Smooth muscle cell (in vitro differentiated cells): Measurements from ENCODE around the gene MXRA8. TPM values are rescaled to one million over a fixed set of nuclear protein-coding genes. Genes with fewer than 3 reads are reported as not detected.
A peak's percentile ranks its signal among the peaks of the same experiment; 100 is the strongest.

ENCODE experiments used
- DNase-seq: peaks from one replicate; lab custom pipeline; 2025; ENCODE audit not compliant: unreplicated experiment; lab: John Stamatoyannopoulos, UW
- H2AFZ ChIP-seq: fragments of 200-600 bp; sonication (generic); 2 replicates; pipeline ENCODE4 v1.6.0; 2016; ENCODE audit warnings: antibody characterized with exemption, low read depth, mild to moderate bottlenecking
- H3F3A ChIP-seq: fragments of 200-600 bp; sonication (generic); 2 replicates; pipeline ENCODE4 v1.6.0; 2017; ENCODE audit warnings: antibody characterized with exemption, low read depth
- H3K27ac ChIP-seq: fragments of 200-600 bp; sonication (generic); 2 replicates; pipeline ENCODE4 v1.5.1; 2016; ENCODE audit warnings: low read depth, mild to moderate bottlenecking
- H3K27me3 ChIP-seq: fragments of 200-600 bp; sonication (generic); 2 replicates; pipeline ENCODE4 v1.6.1; 2016; ENCODE audit warnings: low read depth, mild to moderate bottlenecking
- H3K36me3 ChIP-seq: fragments of 200-600 bp; sonication (generic); 2 replicates; pipeline ENCODE4 v1.5.1; 2016; ENCODE audit warnings: low read depth
- H3K4me1 ChIP-seq: fragments of 200-600 bp; sonication (generic); 2 replicates; pipeline ENCODE4 v1.5.1; 2016; ENCODE audit warnings: low read depth
- H3K4me2 ChIP-seq: fragments of 200-600 bp; sonication (generic); 2 replicates; pipeline ENCODE4 v1.6.0; 2016; ENCODE audit warnings: mild to moderate bottlenecking
- H3K4me3 ChIP-seq: fragments of 200-600 bp; sonication (generic); 2 replicates; pipeline ENCODE4 v1.5.1; 2016; ENCODE audit warnings: mild to moderate bottlenecking
- H3K79me2 ChIP-seq: fragments of 200-600 bp; sonication (generic); 2 replicates; pipeline ENCODE4 v1.6.0; 2016; ENCODE audit warnings: low read depth, mild to moderate bottlenecking
- H3K9ac ChIP-seq: fragments of 200-600 bp; sonication (generic); 2 replicates; pipeline ENCODE4 v1.6.0; 2016; ENCODE audit warnings: low read depth
- H3K9me3 ChIP-seq: fragments of 200-600 bp; sonication (generic); replicated peaks from 2 replicates; pipeline ENCODE4 v1.5.1; 2016; ENCODE audit warnings: low read depth
- H4K20me1 ChIP-seq: fragments of 200-600 bp; sonication (generic); 2 replicates; pipeline ENCODE4 v1.6.0; 2016; ENCODE audit warnings: low read depth
- CTCF ChIP-seq: fragments of 200-600 bp; sonication (generic); IDR thresholded peaks from 2 replicates; pipeline ENCODE4 v1.5.1; 2017; ENCODE audit warnings: borderline replicate concordance, mild to moderate bottlenecking, antibody characterized with exemption; ENCODE audit not compliant: insufficient read depth, poor library complexity, severe bottlenecking
- WGBS: methylation state at CpG from one replicate; pipeline ENCODE4 v1.1.7; 2016; ENCODE audit warnings: low lambda C conversion rate; 5-methylcytosine and 5-hydroxymethylcytosine counted together
- polyA plus RNA-seq: library from polyadenylated mRNA; unstranded; fragments of >200 nt; fragmentation: Nextera tagmentation; extraction: Ambion mirVana; gene quantifications from 2 replicates; pipeline ENCODE4 v1.2.1, GENCODE V29; 2016
- total RNA-seq: library from RNA; depleted of rRNA; stranded (reverse); fragments of >200 nt; gene quantifications from 2 replicates; pipeline ENCODE4 v1.2.3, GENCODE V29; 2014

Gene MXRA8
- total and polyA plus RNA-seq, 2 experiments from 2014 or later = 266 to 597 TPM

DNA sequence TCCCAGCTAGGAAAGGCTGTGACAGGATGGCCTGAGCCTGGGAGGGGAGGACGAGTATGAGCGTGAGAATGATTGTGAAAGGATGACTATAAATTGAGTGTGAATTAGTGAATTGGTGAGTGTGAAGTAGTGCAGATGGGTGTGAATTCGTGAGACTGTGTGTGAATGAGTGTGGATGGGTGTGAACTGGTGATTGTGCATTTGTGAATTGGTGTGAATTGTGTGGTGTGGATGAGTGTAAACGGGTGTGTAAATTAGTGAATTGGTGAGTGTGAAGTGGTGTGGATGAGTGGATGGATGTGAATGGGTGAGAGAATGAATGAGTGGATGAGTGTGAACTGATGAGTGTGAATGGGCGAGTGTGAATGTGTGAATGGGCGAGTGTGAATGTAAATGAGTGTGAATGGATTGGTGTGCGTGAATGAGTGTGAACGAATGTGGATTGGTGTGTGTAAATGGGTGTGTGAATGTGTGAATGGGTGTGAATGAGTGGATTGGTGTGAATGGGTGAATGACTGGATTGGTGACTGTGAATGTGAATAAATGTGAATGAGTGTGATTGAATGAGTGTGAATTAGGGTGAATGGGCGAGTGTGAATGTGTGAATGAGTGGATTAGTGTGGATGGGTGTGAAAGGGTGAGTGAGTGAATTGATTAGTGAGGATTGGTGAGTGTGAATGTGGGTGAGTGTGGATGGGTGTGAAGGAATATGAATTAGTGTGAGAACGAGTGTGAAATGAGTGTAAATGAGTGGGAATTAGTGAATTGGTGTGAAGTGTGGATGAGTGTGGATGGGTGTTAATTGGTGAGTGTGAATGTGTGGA, 7.7 kb upstream of the MXRA8 start:
- H3K27ac ChIP-seq = no peak overlapping the region
- no peaks in the 10 kb centered on the region for H3K27me3 ChIP-seq
- 81% methylated on average over 10 of the region's 10 CpGs for WGBS
- no peaks in the 10 kb centered on the region for H3K79me2 ChIP-seq
- no peak overlapping the region for H3K4me2 ChIP-seq
- H3K9ac ChIP-seq = no peak overlapping the region
- H3K9me3 ChIP-seq = no peaks in the 10 kb centered on the region
- no peaks in the 10 kb centered on the region for H3K36me3 ChIP-seq
- peaks cover 7% of the 10 kb centered on the region for H3F3A ChIP-seq
- no peak for TF ChIP-seq CTCF
- H2AFZ ChIP-seq = no peak overlapping the region
- DNase-seq = no peak
- H4K20me1 ChIP-seq = no peaks in the 10 kb centered on the region
- H3K4me3 ChIP-seq = no peak overlapping the region
- peaks cover 12% of the 10 kb centered on the region for H3K4me1 ChIP-seq

DNA sequence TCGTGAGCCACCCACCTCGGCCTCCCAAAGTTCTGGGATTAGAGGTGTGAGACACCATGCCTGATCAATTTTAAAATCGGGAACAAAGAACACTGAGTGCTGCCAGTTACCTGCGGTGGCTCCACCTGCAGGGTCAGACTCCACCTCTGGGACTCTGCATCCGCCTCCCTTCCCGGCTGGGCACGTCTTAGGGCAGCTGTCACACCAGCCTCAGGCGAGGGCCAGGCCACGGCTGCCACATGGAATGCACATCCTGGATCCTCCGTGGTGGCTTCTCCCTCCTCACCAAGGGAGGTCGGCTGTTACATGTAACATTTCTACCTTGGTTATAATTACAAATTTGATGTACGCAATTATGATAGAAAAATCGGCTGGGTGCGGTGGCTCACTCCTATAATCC, 5.9 kb upstream of the MXRA8 start:
- DNase-seq = no peak
- Histone ChIP-seq H3K9ac (no peak overlapping the region), H3K4me3 (no peak overlapping the region), H2AFZ (no peak overlapping the region), H3K27me3 (no peaks in the 10 kb centered on the region), H3K9me3 (no peaks in the 10 kb centered on the region), H3F3A (peaks cover 17% of the 10 kb centered on the region), H3K4me2 (no peak overlapping the region), H3K27ac (no peak overlapping the region), H3K36me3 (no peaks in the 10 kb centered on the region), H4K20me1 (no peaks in the 10 kb centered on the region), H3K4me1 (peaks cover 26% of the 10 kb centered on the region), H3K79me2 (no peaks in the 10 kb centered on the region)
- 85% methylated on average over 14 of the region's 14 CpGs for WGBS
- no peak for TF ChIP-seq CTCF

GRCh38 chr1:1361982-1362423, 3.6 kb upstream of the MXRA8 start:
- Histone ChIP-seq H3K9me3 (no peaks in the 10 kb centered on the region), H3K79me2 (peaks cover 10% of the 10 kb centered on the region), H3K27me3 (no peaks in the 10 kb centered on the region), H3K4me1 (peaks cover 31% of the 10 kb centered on the region), H3K9ac (peak overlapping the region; percentile 53), H3K27ac (peak overlapping the region; percentile 96), H4K20me1 (peaks cover 7% of the 10 kb centered on the region), H3K36me3 (no peaks in the 10 kb centered on the region), H3K4me3 (peak overlapping the region; percentile 15), H3F3A (peaks cover 17% of the 10 kb centered on the region), H2AFZ (no peak overlapping the region), H3K4me2 (peak overlapping the region; percentile 79)
- peak; percentile 27 for DNase-seq
- TF ChIP-seq CTCF = no peak
- 14% methylated on average over 13 of the region's 13 CpGs for WGBS
